ENCODE data around the gene SETD7.

- TF ChIP-seq EZH2 (IDR thresholded peaks at IDR 0.05) (no peak), EZH2phosphoT487 (IDR thresholded peaks at IDR 0.05) (no peak)
Observed at GRCh38 chr4:139587446-139587845, 31.4 kb upstream of the SETD7 start.

Data from neural progenitor cell (in vitro differentiated cells).